NCI-H146 treated with DMSO at 0.1 percent for 48 hours (cell line): ENCODE results near the gene RAB7B.
"Not testable (repeated sequence)": the region's sequence is repeated elsewhere in the genome, so short reads cannot be mapped to it uniquely, and the experiment has no call there.

Experiments used
- DNase-seq: peaks from one replicate; lab custom pipeline; 2025; ENCODE audit not compliant: unreplicated experiment; lab: John Stamatoyannopoulos, UW

RAB7B gene

GRCh38 chr1:205996641-205997040, 6.6 kb downstream of the RAB7B start:
- DNase-seq: not testable (repeated sequence)

- no peak for DNase-seq
Observed at GRCh38 chr1:205994346-205994745, 8.8 kb downstream of the RAB7B start.

GRCh38 chr1:205993068-205993467, 10.1 kb downstream of the RAB7B start:
- no peak for DNase-seq

GRCh38 chr1:205992218-205992882, 10.8 kb downstream of the RAB7B start:
- DNase-seq: no peak

GRCh38 chr1:205991237-205991636, 12.0 kb downstream of the RAB7B start:
- no peak for DNase-seq

GRCh38 chr1:205990226-205990625, 13.0 kb downstream of the RAB7B start:
- DNase-seq: no peak

GRCh38 chr1:205989786-205990185, 13.4 kb downstream of the RAB7B start:
- DNase-seq: no peak

GRCh38 chr1:205988585-205988995, 14.6 kb downstream of the RAB7B start:
- no peak for DNase-seq

GRCh38 chr1:205986861-205987260, 16.3 kb downstream of the RAB7B start:
- no peak for DNase-seq

GRCh38 chr1:205986292-205986691, 16.9 kb downstream of the RAB7B start:
- DNase-seq: no peak

GRCh38 chr1:205985330-205986005, 17.7 kb downstream of the RAB7B start:
- DNase-seq: no peak

- DNase-seq: no peak
Observed at GRCh38 chr1:205983925-205984725, 19.1 kb downstream of the RAB7B start.

- DNase-seq: no peak
Observed at GRCh38 chr1:205981257-205981656, 21.9 kb downstream of the RAB7B start.

GRCh38 chr1:205980237-205980870, 22.8 kb downstream of the RAB7B start:
- no peak for DNase-seq

GRCh38 chr1:205979301-205979700, 23.9 kb downstream of the RAB7B start:
- DNase-seq: no peak

- DNase-seq: no peak
Observed at GRCh38 chr1:205978676-205979075, 24.5 kb downstream of the RAB7B start.

- peak; percentile 66 for DNase-seq
Observed at GRCh38 chr1:205977402-205978014, 25.7 kb downstream of the RAB7B start.

- no peak for DNase-seq
Observed at GRCh38 chr1:205976708-205977401, 26.3 kb downstream of the RAB7B start.

GRCh38 chr1:205976036-205976435, 27.2 kb downstream of the RAB7B start:
- no peak for DNase-seq

- no peak for DNase-seq
Observed at GRCh38 chr1:205975387-205975998, 27.7 kb downstream of the RAB7B start.
